ENCODE measurements around the gene SYT7. TPM values are rescaled to one million over a fixed set of nuclear protein-coding genes. Genes with fewer than 3 reads are reported as not detected.

Gene SYT7
- total RNA-seq, 4 donors from 2014 or later: 1.6 to 2.9 (median 1.9) TPM

DNA sequence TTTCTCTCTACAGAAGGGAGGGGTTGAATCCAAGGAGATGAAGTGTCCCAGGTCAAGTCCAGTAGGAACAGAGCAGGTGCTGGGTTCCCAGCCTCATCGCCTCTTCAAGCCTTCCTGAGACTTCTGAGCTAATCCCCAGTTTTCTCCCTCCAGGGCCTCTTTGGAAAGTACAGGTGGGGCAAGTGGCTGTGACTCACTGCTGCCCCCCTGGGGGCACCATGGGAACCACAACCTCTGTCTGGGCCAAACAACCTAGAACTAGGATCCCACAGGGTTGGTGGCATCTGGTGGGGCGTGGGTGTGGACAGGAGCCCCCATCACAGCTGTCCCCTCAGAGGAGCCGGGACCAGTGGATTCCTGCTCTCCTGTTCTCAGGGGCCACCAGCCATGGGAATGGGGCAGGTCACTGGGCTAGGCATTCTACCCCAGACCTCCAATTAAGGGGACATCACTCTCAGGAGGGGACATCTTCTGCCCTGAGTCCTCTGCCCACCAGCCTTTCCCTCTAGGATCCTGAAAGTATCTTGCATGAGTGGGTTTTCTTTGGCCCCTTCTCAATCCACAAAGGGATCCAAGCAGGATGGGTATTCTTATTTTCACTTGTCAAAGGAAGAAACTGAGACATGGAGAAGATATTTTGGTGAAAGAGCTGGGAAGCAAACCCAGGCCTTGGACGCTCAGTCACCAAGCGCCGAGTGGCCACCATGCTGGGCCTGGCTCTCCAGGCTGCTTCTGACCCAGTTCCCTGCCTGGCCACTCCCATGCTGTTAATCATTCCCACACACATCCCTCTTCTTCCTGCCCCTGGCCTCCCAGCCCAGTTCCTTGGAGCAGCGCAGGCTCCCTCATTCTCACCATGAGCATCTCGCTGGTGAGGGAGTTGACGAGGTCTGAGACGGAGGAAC is 48.5 kb downstream of the SYT7 start:
- Histone ChIP-seq H3K4me1 (no peaks in the 10 kb centered on the region), H3K27ac (no peak overlapping the region), H3K36me3 (no peaks in the 10 kb centered on the region), H3K27me3 (peaks cover 0 to 82% (median 0%) of the 10 kb centered on the region in 4 donors), H3K9me3 (no peaks in the 10 kb centered on the region), H3K4me3 (no peak overlapping the region)
- DNase-seq: no peak
- no peak for TF ChIP-seq POLR2A (IDR thresholded peaks at IDR 0.05)
- TF ChIP-seq, protein P1, sequence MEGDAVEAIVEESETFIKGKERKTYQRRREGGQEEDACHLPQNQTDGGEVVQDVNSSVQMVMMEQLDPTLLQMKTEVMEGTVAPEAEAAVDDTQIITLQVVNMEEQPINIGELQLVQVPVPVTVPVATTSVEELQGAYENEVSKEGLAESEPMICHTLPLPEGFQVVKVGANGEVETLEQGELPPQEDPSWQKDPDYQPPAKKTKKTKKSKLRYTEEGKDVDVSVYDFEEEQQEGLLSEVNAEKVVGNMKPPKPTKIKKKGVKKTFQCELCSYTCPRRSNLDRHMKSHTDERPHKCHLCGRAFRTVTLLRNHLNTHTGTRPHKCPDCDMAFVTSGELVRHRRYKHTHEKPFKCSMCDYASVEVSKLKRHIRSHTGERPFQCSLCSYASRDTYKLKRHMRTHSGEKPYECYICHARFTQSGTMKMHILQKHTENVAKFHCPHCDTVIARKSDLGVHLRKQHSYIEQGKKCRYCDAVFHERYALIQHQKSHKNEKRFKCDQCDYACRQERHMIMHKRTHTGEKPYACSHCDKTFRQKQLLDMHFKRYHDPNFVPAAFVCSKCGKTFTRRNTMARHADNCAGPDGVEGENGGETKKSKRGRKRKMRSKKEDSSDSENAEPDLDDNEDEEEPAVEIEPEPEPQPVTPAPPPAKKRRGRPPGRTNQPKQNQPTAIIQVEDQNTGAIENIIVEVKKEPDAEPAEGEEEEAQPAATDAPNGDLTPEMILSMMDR (IDR thresholded peaks at IDR 0.05): peak; percentile 13 to 70 (median 55)
- 70 to 72% methylated on average over 6 to 8 of the region's 10 CpGs for WGBS, 2 donors
- intact Hi-C loops (cut with DNase I): no loop called here

- no peaks in the 10 kb centered on the region for H3K36me3 ChIP-seq
- TF ChIP-seq, protein P1 (IDR thresholded peaks at IDR 0.05): no peak
- TF ChIP-seq POLR2A (IDR thresholded peaks at IDR 0.05): no peak
- peaks cover 0 to 89% (median 0%) of the 10 kb centered on the region in 4 donors for H3K27me3 ChIP-seq
- DNase-seq: no peak
- H3K4me3 ChIP-seq: no peak overlapping the region
- WGBS, 2 donors: no CpG with 5 or more reads among the region's 3 CpGs
- H3K27ac ChIP-seq: no peak overlapping the region
- intact Hi-C loops (cut with DNase I): no loop called here
- H3K9me3 ChIP-seq: no peaks in the 10 kb centered on the region
- H3K4me1 ChIP-seq: no peaks in the 10 kb centered on the region
Measured at GRCh38 chr11:61531044-61531443, 49.8 kb downstream of the SYT7 start.

DNA sequence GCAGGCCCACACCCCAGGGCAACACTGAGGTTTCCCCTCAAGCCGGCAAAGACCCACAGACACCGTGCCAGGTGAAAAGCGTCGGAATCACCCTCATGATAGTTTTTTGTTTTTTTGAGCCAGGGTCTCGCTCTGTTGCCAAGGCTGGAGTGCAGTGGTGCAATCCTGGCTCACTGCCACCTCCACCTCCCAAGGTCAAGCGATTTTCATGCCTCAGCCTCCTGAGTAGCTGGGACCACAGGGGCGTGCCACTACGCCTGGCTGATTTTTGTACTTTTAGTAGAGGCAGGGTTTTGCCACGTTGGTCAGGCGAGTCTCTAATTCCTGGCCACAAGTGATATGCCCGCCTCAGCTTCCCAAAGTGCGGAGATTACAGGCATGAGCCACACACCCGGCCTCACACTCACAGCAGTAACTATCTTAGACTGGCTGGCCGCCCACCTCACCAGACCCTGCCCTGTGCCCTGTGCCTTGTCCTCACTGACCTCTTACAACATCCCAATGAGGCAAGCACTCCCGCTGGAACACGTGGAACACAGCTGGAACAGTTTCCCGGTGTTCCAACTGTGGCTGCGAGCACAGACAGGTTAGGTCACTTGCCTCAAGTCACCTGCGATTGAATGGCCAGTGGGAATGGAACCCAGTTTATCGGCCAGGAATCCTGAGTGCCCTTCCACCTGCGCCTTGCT is 51.2 kb downstream of the SYT7 start:
- peaks cover 0 to 83% (median 0%) of the 10 kb centered on the region in 4 donors for H3K27me3 ChIP-seq
- no peaks in the 10 kb centered on the region for H3K36me3 ChIP-seq
- no peaks in the 10 kb centered on the region for H3K9me3 ChIP-seq
- WGBS, 2 donors: 72 to 91% methylated on average over 10 to 15 of the region's 21 CpGs
- no peak for TF ChIP-seq POLR2A (IDR thresholded peaks at IDR 0.05)
- TF ChIP-seq, protein P1 (IDR thresholded peaks at IDR 0.05): no peak
- DNase-seq: no peak
- H3K4me3 ChIP-seq: no peak overlapping the region
- H3K4me1 ChIP-seq: no peaks in the 10 kb centered on the region
- intact Hi-C loops (cut with DNase I): no loop called here
- no peak overlapping the region for H3K27ac ChIP-seq

DNA sequence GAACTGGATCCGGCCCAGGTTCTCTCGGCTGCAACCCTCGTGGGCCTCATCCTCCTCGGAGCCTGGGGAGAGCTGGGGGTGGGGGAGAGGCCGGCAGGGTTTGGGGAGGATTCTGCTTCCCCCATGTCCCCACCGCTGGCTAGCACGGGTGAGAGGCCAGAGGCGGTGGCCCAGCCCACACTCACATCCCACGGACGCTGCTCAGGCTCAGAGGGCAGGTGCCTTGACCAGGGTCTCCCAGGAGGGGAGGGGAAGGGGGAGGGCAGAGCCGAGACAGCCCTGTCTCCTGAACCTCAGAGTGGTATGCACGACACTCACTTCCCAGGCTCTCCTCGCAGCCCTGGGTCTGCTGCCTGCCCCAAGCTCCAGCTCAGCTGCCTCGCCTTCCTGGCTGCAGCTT is 52.8 kb downstream of the SYT7 start:
- Histone ChIP-seq H3K36me3 (no peaks in the 10 kb centered on the region), H3K27ac (no peak overlapping the region), H3K9me3 (no peaks in the 10 kb centered on the region), H3K27me3 (peaks cover 0 to 81% (median 0%) of the 10 kb centered on the region in 4 donors), H3K4me3 (no peak overlapping the region), H3K4me1 (no peaks in the 10 kb centered on the region)
- intact Hi-C loops (cut with DNase I): no loop called here
- TF ChIP-seq, protein P1 (IDR thresholded peaks at IDR 0.05): no peak
- no peak for TF ChIP-seq POLR2A (IDR thresholded peaks at IDR 0.05)
- DNase-seq: no peak
- WGBS, 2 donors: no CpG with 5 or more reads among the region's 14 CpGs
